HTR-8/SVneo (cell line): ENCODE data around the gene MRPL55.
A peak's percentile ranks its signal among the peaks of the same experiment; 100 is the strongest.

Experiments
- DNase-seq: peaks from one replicate; pipeline ENCODE4 v3.0.0; 2011; ENCODE audit warnings: low spot score, mixed read lengths; ENCODE audit not compliant: insufficient read length
- FAIRE-seq: peaks from 2 replicates; lab custom pipeline; 2011; peaks lifted over from hg19 to GRCh38; lab: Jason Lieb, UNC

The MRPL55 gene

GRCh38 chr1:228148196-228148861 is 39.2 kb upstream of the MRPL55 start:
- FAIRE-seq: no peak

DNA sequence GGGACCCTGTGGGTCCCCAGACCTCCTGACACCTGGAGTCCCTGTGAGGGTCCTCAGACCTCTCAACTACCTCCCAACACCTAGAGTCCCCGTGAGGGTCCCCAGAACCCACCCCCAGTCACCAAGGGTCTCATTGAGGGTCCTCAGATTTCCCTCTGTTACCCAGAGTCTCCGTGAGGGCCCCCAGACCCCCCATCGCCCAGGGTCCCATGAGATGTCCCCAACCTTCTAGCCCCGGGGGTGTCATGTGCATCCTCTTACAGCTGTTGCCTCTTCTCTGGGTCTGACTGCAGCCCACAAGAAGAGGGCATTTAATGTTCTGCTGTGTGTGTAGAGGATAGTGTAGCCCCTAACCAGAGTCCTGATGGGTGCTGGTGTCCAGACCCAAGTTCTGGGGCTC is 38.7 kb upstream of the MRPL55 start:
- FAIRE-seq: no peak
- no peak for DNase-seq

More at GRCh38 chr1:228148196-228148861, 39.2 kb upstream of the MRPL55 start:
- no peak for DNase-seq

DNA sequence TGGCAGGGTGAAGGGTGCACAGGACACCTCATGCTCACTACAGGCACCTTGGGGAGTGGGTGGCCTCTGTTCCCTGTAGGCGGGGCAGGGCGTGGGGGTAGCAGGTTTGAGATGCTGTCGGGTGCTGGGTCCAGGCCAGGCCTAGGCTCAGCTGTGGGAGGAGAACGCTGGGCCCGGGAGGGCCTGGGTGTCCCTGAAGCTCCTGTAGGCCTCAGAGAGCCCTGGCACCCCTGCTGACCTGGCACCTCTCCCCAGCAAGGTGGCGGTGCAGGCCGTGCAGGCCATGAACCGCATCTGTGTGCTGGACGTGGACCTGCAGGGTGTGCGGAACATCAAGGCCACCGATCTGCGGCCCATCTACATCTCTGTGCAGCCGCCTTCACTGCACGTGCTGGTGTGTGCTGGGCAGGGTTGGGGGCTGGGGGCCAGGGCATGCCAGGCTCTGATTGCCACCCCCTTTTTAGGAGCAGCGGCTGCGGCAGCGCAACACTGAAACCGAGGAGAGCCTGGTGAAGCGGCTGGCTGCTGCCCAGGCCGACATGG is 38.1 kb upstream of the MRPL55 start:
- DNase-seq (no peak), FAIRE-seq (no peak)

GRCh38 chr1:228146417-228147150 is 37.5 kb upstream of the MRPL55 start:
- DNase-seq: no peak
- no peak for FAIRE-seq

GRCh38 chr1:228145463-228146416 is 36.6 kb upstream of the MRPL55 start:
- FAIRE-seq (no peak), DNase-seq (no peak)

DNA sequence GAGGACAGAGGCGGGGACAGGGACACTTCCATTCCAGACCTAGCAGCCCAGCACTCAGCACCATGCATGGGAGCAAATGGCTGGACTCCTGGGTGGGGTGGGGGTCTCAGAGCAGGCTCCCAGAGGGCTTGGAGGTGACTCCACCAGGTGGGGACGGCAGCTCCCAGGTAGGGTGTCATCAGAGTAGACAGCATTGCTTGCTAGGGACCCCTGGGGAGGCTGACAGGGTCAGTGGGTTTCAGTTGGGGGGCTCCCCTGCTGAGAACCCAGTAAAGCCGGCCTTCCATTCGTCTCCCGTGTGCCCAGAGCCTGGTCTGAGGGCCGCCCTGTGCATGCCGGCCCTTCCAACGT is 35.9 kb upstream of the MRPL55 start:
- no peak for FAIRE-seq

GRCh38 chr1:228144193-228144992 is 35.3 kb upstream of the MRPL55 start:
- FAIRE-seq: no peak

More for the DNA sequence above, 35.9 kb upstream of the MRPL55 start:
- no peak for DNase-seq

DNA sequence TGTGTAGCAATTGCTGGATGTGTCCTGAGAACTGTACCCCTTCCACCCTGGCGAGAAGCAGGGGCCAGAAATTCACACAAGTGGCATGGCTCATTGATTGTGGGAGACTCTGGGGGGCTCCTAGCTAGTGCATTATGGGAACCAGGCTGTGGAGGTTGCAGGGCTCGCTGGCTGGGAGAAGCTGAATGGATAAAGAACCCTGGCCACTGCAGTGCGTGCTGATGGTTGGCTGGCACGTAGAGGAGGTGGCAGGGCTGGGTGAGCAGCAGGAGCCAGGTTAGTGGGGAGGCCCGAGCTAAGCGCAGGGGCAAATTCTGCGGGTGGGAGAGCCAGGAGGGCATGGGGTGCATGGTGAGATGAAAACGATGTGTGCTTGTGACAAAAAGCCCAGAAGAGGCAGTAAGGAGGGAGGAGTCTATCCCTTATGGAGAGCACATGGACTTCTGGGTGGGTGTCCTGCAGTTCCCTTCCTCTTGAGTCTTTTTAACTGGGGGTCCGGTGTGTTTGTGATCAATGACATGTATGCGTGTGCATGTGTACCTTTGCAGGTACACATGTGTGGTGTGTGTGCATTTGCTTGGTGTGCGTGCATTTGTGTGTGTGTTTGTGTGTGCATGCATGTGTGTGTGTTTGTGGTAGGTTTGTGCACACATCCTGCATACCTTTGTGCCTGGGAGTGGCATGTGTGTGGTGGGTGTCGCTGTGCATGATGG is 34.5 kb upstream of the MRPL55 start:
- FAIRE-seq (peak; percentile 9), DNase-seq (no peak)

More at GRCh38 chr1:228144193-228144992, 35.3 kb upstream of the MRPL55 start:
- DNase-seq: no peak

- FAIRE-seq: no peak
- DNase-seq: no peak
Observed at GRCh38 chr1:228142701-228143136, 33.6 kb upstream of the MRPL55 start.

DNA sequence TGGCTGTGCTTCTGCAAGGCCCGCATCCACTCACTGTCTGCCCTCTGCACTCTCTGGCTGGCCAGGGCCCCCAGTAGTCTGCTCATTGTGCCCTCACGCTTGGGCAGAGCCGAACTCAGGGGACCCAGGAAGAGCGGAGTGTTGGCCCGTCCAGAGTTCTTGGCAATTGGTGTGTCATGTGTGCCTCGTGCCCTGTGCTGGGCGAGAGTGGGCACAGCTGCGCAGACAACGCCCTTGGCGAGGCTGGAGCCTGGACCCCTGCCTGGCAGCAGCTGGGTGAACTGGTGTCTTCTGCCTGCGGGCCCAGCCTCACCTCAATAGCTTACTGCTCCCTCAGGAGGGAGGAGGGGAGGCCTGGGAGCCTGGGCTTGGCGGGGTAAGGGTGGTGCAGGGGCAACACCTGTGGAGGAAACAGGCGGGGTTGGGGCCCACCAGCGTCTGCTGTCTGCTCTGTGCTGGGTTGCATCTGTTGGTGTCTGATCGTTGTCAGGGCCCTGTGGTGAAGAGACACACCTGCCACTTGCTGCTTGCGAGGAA is 33.1 kb upstream of the MRPL55 start:
- DNase-seq (no peak), FAIRE-seq (no peak)

- DNase-seq (no peak), FAIRE-seq (no peak)
Observed at GRCh38 chr1:228141226-228142044, 32.3 kb upstream of the MRPL55 start.

DNA sequence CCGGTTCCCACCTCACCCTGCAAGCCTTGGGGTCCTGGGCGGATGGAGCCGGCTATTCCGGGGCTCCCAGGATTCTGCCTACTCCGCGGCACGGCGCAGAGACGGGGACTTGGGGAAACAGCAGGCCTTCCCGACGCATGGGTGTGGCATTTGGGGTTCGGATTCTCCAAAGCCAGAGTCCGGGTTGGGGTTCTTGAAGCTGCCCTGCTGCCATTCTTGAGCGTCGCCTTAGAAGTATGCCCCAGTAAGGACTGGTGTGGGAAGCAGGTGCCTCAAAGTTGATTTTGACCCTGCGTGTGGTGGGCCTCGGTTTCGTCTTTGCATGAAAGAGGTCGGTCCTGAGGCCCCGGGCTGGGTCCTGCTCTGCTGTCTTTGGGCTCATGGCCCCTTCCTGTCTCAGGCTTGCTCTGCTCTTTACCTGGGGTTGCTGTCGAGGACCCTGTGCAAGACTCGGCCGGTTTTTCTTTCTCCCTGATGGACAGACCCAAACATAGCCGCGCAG is 31.7 kb upstream of the MRPL55 start:
- no peak for DNase-seq
- FAIRE-seq: no peak

GRCh38 chr1:228139931-228140723 is 31.0 kb upstream of the MRPL55 start, which contains the start of gene GUK1:
Gene GUK1, plus strand, starts transcription at chr1:228140279. Its CDS starts 24 bp downstream, at chr1:228140303.
- peak; percentile 100 for FAIRE-seq

GRCh38 chr1:228139406-228139930 is 30.4 kb upstream of the MRPL55 start:
- FAIRE-seq: no peak
- DNase-seq: no peak

More at GRCh38 chr1:228139931-228140723, 31.0 kb upstream of the MRPL55 start, which contains the start of gene GUK1:
- DNase-seq: peak; percentile 95

- FAIRE-seq: no peak
- no peak for DNase-seq
Observed at GRCh38 chr1:228136901-228137300, 27.8 kb upstream of the MRPL55 start.

- DNase-seq (no peak), FAIRE-seq (no peak)
Observed at GRCh38 chr1:228134591-228134990, 25.5 kb upstream of the MRPL55 start.
